ENCODE results near the gene PLBD1.
A peak's percentile ranks its signal among the peaks of the same experiment; 100 is the strongest.

The PLBD1 gene, protein sequence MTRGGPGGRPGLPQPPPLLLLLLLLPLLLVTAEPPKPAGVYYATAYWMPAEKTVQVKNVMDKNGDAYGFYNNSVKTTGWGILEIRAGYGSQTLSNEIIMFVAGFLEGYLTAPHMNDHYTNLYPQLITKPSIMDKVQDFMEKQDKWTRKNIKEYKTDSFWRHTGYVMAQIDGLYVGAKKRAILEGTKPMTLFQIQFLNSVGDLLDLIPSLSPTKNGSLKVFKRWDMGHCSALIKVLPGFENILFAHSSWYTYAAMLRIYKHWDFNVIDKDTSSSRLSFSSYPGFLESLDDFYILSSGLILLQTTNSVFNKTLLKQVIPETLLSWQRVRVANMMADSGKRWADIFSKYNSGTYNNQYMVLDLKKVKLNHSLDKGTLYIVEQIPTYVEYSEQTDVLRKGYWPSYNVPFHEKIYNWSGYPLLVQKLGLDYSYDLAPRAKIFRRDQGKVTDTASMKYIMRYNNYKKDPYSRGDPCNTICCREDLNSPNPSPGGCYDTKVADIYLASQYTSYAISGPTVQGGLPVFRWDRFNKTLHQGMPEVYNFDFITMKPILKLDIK
- total RNA-seq = 0 to 0.25 (median 0) reads per million in 9 experiments

DNA sequence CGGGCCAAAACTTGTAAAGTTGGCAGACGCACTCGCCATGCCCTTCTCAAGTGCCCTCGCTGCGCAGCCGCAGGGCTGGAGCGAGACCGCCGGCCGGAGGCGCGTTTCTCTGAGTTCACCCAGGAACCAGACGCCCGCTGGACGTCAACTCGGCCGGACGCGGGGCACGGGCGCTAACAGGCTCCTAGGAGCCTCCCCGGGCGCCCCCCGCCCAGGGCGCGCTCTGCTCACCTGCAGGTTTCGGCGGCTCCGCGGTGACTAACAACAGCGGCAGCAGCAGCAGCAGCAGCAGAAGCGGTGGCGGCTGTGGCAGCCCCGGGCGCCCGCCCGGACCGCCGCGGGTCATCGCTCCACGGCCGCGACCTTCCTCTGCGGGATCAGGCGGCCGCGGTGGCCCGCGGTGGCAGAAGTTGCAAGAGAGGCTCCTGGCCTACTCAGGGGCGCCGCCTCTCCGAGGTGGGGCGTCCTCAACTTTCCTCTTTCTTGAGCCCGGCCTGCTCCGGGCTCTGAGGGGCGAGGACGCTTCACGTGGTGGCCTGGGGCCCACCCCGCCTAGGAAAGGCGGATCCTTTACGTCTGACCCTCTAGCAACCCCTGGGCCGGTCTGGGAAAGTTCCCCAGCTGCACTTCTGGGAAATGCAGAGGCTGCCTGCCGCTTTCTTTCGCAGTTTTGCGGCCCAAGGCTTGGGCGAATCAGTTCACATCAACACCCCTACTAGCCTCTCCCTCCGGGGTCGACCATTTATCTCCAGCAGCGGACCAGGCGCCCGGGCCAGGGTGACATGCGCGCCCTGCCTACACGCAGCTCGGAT is at the start of gene PLBD1:
TSS of gene PLBD1 (minus strand) at position 533 of the 812 bp plus-strand sequence. CDS start at position 346, 187 bp downstream.
- Mint-ChIP-seq H3K27me3 (peaks cover 46 to 55% of the 10 kb centered on the region in 2 donors), H3K36me3 (ENCODE audit: insufficient read depth) (no peaks in the 10 kb centered on the region), H3K27ac (no peak within 1 kb of the TSS), H3K4me1 (ENCODE audit: low read depth in 2 of 2) (no peaks in the 10 kb centered on the region), H3K4me3 (peak within 1 kb of the TSS in 1 of 2 donors; percentile 21), H3K9me3 (no peaks in the 10 kb centered on the region)
- ATAC-seq (replicated peaks) (peak; percentile 37), DNase-seq (no peak)

DNA sequence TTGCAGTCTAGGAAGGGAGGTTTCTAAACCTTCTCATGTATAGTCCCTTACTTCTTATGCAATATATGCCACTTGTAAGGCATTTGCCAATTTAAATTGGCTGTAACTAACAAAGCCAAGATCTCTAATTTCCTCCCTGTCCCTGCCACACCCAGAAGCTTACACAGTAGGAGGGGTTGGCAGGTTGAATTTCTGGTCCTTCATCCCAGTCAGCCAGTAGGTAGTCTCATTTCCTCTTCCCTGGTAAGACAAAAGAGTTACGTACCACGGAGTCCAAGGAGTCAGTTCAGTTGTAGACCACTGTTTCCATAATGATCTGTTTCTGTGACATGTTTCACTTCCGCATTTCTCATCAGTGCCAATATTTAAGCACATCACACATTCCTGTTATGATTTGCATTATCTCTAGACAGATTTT is 47.0 kb upstream of the PLBD1 start:
- Mint-ChIP-seq H3K27me3 (peaks cover 46 to 57% of the 10 kb centered on the region in 2 donors), H3K9me3 (peaks cover 0 to 1% of the 10 kb centered on the region in 2 donors), H3K27ac (no peak overlapping the region), H3K36me3 (ENCODE audit: insufficient read depth) (no peaks in the 10 kb centered on the region), H3K4me3 (no peak overlapping the region), H3K4me1 (ENCODE audit: low read depth in 2 of 2) (peaks cover 0 to 6% of the 10 kb centered on the region in 2 donors)
- no peak for ATAC-seq (replicated peaks)
- DNase-seq = no peak

DNA sequence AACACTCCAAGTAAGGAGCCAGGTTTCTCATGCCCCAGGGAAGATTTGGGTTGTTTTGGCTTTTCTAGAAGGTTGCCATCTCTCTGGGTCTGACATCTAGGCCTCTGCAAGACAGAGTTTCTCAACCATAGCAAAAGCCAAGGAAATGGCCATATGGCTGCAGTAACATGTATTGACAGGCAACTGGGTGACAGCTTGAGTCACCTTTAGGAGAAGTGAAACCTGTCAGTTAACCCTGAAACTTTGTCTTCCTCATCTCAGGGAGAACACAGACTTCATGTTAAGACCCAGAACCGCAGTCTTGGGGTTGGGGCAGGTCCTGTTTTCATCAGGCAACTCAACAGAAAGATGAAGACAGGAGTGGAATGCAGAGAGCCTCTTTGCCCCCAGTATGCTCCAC is 46.0 kb upstream of the PLBD1 start:
- H3K36me3 Mint-ChIP-seq (ENCODE audit: insufficient read depth) = no peaks in the 10 kb centered on the region
- ATAC-seq (replicated peaks) (peak; percentile 48), DNase-seq (no peak)
- H3K27ac Mint-ChIP-seq = no peak overlapping the region
- H3K4me1 Mint-ChIP-seq (ENCODE audit: low read depth in 2 of 2) = no peaks in the 10 kb centered on the region
- H3K9me3 Mint-ChIP-seq = peaks cover 0 to 1% of the 10 kb centered on the region in 2 donors
- H3K4me3 Mint-ChIP-seq = no peak overlapping the region
- H3K27me3 Mint-ChIP-seq = peaks cover 37 to 49% of the 10 kb centered on the region in 2 donors

DNA sequence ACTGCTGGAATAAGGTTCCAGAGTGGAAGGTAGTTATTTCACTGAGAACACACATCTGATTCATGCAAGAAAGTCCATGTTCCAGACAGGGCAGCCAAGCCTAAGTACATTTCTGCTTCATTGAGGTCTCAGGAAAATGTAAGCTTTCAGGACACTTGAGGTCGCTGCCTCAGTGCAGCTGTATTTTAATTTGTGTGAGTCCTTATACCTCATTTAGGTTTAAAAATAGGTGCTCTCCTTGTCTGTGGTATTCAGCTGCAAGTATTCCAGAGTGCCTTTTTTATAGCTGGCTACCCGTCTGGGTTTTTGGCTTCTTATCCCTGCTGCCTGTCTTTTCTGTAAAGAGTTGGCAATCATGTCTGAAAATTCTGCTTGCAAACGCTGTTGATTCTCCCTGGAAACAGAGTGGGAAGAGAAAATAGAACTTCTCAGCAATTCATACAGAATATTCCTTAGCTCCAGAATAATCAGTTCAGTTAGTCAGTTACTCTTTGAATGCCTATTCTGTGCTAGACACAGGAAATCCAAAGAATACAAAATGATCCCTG is 45.3 kb upstream of the PLBD1 start:
- Mint-ChIP-seq H3K4me3 (no peak overlapping the region), H3K27me3 (peaks cover 35 to 47% of the 10 kb centered on the region in 2 donors), H3K9me3 (peaks cover 1 to 3% of the 10 kb centered on the region in 2 donors), H3K27ac (no peak overlapping the region), H3K4me1 (ENCODE audit: low read depth in 2 of 2) (no peaks in the 10 kb centered on the region), H3K36me3 (ENCODE audit: insufficient read depth) (no peaks in the 10 kb centered on the region)
- ATAC-seq (replicated peaks) (no peak), DNase-seq (no peak)

DNA sequence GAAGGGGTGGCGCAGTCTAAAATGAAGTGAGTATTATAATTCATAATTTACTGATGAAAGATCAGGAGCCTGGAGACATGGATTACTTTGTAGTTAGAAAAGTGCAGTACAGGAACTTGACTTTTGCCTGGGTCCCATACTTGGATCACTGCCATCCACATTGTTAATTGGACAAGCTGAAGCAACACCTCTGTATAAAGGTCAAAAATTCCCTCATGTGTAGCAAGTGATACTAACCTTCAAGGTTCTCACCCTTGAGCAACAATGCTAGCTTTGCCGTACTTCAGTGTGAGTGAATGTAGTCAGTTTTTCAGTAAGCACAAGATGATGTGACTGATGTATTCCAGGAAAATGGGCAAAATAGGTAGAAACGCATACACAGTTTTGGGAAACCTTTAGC is 44.6 kb upstream of the PLBD1 start:
- H3K4me1 Mint-ChIP-seq (ENCODE audit: low read depth in 2 of 2) = no peaks in the 10 kb centered on the region
- no peaks in the 10 kb centered on the region for H3K36me3 Mint-ChIP-seq (ENCODE audit: insufficient read depth)
- no peak for ATAC-seq (replicated peaks)
- H3K4me3 Mint-ChIP-seq = no peak overlapping the region
- H3K9me3 Mint-ChIP-seq = peaks cover 1 to 10% of the 10 kb centered on the region in 2 donors
- DNase-seq = no peak
- H3K27ac Mint-ChIP-seq = no peak overlapping the region
- H3K27me3 Mint-ChIP-seq = peaks cover 35 to 43% of the 10 kb centered on the region in 2 donors

DNA sequence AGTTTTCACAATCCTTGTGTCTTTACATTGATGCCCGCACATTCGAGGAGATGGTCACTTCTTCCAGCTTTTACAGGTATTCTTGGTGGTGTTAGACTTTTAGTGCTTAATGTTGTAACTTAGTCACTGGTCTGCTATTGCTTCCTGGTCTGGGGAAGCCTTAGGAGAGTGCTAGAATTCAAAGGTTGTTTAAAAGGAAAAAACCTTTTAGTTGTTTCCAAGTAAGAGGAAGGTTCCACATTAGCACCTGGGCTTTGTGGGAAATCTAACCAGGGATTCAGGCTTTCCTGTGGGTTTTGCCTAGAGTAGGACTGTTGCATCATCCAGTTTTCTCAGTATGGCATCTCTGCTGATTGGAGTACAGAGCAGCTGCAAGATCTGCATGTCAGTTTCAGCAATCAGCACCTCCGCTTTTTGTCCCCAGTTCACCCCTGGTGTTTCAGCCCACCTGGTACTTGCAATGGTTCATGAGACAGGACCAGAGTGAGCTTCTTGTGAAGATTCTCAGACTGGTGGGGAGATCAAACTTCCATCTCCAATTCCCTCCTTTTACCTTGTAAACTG is 44.0 kb upstream of the PLBD1 start:
- DNase-seq = no peak
- peaks cover 1 to 10% of the 10 kb centered on the region in 2 donors for H3K9me3 Mint-ChIP-seq
- no peaks in the 10 kb centered on the region for H3K4me1 Mint-ChIP-seq (ENCODE audit: low read depth in 2 of 2)
- ATAC-seq (replicated peaks) = no peak
- no peak overlapping the region for H3K4me3 Mint-ChIP-seq
- peaks cover 35 to 42% of the 10 kb centered on the region in 2 donors for H3K27me3 Mint-ChIP-seq
- H3K27ac Mint-ChIP-seq = no peak overlapping the region
- no peaks in the 10 kb centered on the region for H3K36me3 Mint-ChIP-seq (ENCODE audit: insufficient read depth)

DNA sequence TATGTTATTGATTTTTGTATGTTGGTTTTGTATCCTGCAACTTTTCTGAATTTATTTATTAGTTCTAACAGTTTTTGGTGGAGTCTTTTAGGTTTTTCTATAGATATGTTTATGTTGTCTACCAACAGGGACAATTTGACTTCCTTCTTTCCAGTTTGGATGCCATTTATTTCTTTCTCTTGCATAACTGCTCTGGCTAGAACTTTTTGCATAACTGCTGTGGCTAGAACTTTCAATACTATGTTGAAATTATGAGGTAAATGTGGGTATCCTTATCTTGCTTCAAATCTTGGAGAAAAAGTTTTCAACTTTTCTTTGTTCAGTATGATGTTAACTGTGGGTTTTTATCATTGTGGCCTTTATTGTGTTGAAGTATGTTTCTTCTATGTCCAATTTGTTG is 39.9 kb upstream of the PLBD1 start:
- DNase-seq (no peak), ATAC-seq (replicated peaks) (no peak)
- H3K27ac Mint-ChIP-seq = no peak overlapping the region
- no peaks in the 10 kb centered on the region for H3K4me1 Mint-ChIP-seq (ENCODE audit: low read depth in 2 of 2)
- peaks cover 22 to 29% of the 10 kb centered on the region in 2 donors for H3K27me3 Mint-ChIP-seq
- no peak overlapping the region for H3K4me3 Mint-ChIP-seq
- peaks cover 2% of the 10 kb centered on the region for H3K36me3 Mint-ChIP-seq (ENCODE audit: insufficient read depth)
- peaks cover 3 to 27% of the 10 kb centered on the region in 2 donors for H3K9me3 Mint-ChIP-seq

DNA sequence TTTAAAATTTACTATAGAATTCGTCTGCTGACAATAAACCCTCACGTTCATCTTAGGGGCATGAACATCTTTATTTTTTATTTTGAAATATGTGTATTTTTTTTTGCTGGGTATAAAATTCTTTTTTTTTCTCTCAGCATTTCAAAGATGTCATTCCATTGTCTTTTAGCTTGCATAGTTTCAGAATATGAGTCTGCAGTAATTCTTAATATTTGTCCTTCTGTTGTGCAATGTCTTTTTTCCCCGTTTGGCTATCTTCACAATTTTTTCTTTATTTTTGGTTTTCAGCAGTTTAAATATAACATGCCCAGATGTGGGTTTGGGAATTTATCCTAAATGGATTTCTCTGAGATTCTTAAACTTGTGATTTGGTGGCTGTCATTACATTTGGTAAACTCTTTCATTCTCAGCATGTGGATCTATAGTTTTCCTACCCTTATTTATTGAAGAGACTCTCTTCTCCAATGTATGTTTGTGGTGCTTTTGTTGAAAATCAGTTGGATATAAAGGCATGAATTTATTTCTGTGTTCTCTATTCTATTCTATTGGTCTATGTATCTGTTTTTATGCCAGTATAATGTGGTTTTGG is 37.8 kb upstream of the PLBD1 start:
- Mint-ChIP-seq H3K9me3 (peaks cover 3 to 27% of the 10 kb centered on the region in 2 donors), H3K27me3 (peaks cover 28 to 29% of the 10 kb centered on the region in 2 donors), H3K4me3 (no peak overlapping the region), H3K4me1 (ENCODE audit: low read depth in 2 of 2) (no peaks in the 10 kb centered on the region), H3K27ac (no peak overlapping the region), H3K36me3 (ENCODE audit: insufficient read depth) (peaks cover 2% of the 10 kb centered on the region)
- DNase-seq = no peak
- no peak for ATAC-seq (replicated peaks)

DNA sequence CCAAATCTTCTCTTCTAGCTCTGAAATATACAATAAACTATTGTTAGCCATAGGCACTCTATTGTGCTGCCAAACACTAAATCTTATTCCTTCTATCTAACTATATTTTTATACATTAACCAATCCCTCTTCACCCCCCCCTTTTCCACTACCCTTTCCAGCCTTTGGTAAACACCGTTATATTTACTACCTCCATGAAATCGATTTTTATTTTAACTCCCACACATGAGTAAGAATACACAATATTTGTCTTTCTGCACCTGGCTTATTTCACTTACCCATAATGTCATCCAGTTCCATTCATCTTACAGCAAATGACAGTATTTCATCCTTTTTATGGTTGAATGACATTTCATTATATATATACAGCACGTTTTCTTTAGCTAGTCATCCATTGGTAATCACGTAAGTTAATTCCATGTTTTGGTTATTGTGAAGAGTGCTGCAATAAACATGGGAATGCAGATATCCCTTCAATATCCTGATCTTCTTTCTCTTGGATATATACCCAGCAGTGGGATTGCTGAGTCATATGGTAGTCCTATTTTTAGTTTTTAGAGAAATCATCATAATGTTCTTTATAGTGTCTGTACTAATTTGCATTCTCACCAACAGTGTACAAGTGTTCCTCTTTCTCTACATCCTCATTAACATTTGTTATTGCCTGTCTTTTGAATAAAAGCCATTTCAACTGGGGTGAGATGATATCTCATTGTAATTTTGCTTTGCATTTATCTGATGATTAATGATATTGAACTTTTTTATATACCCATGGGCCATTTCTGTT is 34.2 kb upstream of the PLBD1 start:
- Mint-ChIP-seq H3K27ac (no peak overlapping the region), H3K9me3 (peaks cover 2 to 29% of the 10 kb centered on the region in 2 donors), H3K4me3 (no peak overlapping the region), H3K4me1 (ENCODE audit: low read depth in 2 of 2) (no peaks in the 10 kb centered on the region), H3K36me3 (ENCODE audit: insufficient read depth) (peaks cover 2% of the 10 kb centered on the region), H3K27me3 (peaks cover 37 to 41% of the 10 kb centered on the region in 2 donors)
- no peak for ATAC-seq (replicated peaks)
- DNase-seq = no peak

DNA sequence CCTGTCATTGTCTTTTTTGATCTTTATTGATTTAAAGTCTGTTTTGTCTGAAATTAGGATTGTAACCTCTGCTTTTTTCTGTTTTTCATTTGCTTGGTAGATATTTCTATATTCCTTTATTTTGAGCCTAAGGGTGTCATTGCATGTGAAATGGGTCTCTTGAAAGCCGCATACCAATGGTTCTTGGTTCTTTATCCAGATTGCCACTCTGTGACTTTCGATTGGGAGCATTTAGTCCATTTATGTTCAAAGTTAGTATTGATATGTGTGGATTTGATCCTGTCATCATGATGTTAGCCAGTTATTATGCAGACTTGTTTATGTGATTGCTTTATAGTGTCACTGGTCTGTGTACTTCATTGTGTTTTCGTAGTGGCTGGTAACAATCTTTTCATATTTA is 29.8 kb upstream of the PLBD1 start:
- peaks cover 2% of the 10 kb centered on the region for H3K36me3 Mint-ChIP-seq (ENCODE audit: insufficient read depth)
- H3K4me3 Mint-ChIP-seq = no peak overlapping the region
- DNase-seq = no peak
- H3K4me1 Mint-ChIP-seq (ENCODE audit: low read depth in 2 of 2) = no peaks in the 10 kb centered on the region
- H3K27me3 Mint-ChIP-seq = peaks cover 20 to 27% of the 10 kb centered on the region in 2 donors
- H3K27ac Mint-ChIP-seq = no peak overlapping the region
- no peak for ATAC-seq (replicated peaks)
- peaks cover 0 to 12% of the 10 kb centered on the region in 2 donors for H3K9me3 Mint-ChIP-seq

DNA sequence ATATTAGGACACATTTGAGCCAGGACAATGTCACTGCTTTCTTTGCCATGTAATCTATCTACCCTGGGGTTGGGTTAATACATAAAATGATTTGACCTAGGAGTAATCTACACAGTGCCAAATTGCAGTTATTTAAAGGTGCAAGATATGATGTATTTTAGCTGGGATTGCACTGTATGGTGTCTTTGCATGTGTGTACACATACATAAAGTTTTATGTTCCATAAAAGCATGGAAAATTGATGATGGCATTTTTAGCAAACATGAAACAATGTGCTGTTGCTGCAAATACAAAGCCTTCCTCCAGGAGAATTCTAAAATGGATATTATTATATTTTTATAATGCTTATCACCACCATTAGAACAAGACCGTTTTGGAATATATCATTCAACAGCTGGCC is 24.0 kb upstream of the PLBD1 start:
- H3K4me1 Mint-ChIP-seq (ENCODE audit: low read depth in 2 of 2) = no peaks in the 10 kb centered on the region
- ATAC-seq (replicated peaks) = no peak

More for the DNA sequence above, 24.0 kb upstream of the PLBD1 start:
- no peak overlapping the region for H3K27ac Mint-ChIP-seq
- H3K4me3 Mint-ChIP-seq = no peak overlapping the region
- H3K9me3 Mint-ChIP-seq = no peaks in the 10 kb centered on the region
- peaks cover 2% of the 10 kb centered on the region for H3K36me3 Mint-ChIP-seq (ENCODE audit: insufficient read depth)
- DNase-seq = no peak
- H3K27me3 Mint-ChIP-seq = peaks cover 0 to 4% of the 10 kb centered on the region in 2 donors
